A673 (cell line): ENCODE results near the gene MED14.

Experiments used
- CTCF ChIP-seq: fragments of 300-800, 200-600 bp; sonication (generic); conservative IDR thresholded peaks from 2 replicates; pipeline ENCODE4 v1.5.1; 2017; ENCODE audit warnings: low read depth, mild to moderate bottlenecking, antibody characterized with exemption, low read length, moderate library complexity, mixed read lengths
- EZH2 ChIP-seq: fragments of 200-600 bp; sonication (generic); IDR thresholded peaks from 2 replicates; pipeline ENCODE4 v1.6.1; 2017; ENCODE audit warnings: borderline replicate concordance, low read depth, mild to moderate bottlenecking, mixed read lengths, antibody characterized with exemption, low read length; ENCODE audit not compliant: poor library complexity, severe bottlenecking

GRCh38 chrX:40652664-40653063 lies 82.7 kb downstream of the MED14 start:
- TF ChIP-seq CTCF (no peak), EZH2 (no peak)
